ENCODE measurements around the gene DCP1A.
"Not testable (repeated sequence)": the region's sequence is repeated elsewhere in the genome, so short reads cannot be mapped to it uniquely, and the experiment has no call there.

DCP1A gene

GRCh38 chr3:53269193-53269592 is 78.2 kb downstream of the DCP1A start:
- Histone ChIP-seq H3K27ac (ENCODE audit: low read depth, low read length) (peak overlapping the region; percentile 94; the same call in 1 of the 2 replicates), H3K4me1 (ENCODE audit: control insufficient read depth, insufficient read depth, low read length) (peaks cover 33% of the 10 kb centered on the region), H3K9ac (ENCODE audit: low read length) (peak overlapping the region; percentile 79)
- not testable (repeated sequence) for H3K4me3 ChIP-seq (ENCODE audit: low read depth, low read length); H3K9me3 ChIP-seq (ENCODE audit: control insufficient read depth, insufficient read depth, low read depth, low read length); H3K27me3 ChIP-seq (ENCODE audit: control insufficient read depth, insufficient read depth, low read length); H3K36me3 ChIP-seq (ENCODE audit: control insufficient read depth, insufficient read depth, low read length)

DNA sequence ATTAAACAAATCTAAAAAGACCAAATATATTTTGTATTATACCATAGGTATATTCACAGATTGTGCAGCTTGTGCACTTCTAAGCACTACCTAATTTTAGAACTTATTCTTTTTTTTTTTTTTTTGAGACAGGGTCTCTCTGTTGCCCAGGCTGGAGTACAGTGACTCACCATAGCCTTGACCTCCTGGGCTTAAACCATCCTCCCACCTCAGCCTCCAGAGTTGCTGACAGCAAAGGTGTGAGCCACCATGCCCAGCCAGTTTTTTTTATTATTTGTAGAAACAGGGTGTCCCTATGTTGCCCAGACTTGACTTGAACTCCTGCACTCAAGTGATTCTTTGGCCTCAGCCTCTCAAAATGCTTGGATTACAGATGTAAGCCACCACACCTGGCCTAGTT is 79.6 kb downstream of the DCP1A start:
- no peak overlapping the region for H3K9ac ChIP-seq (ENCODE audit: low read length)
- no peaks in the 10 kb centered on the region for H3K36me3 ChIP-seq (ENCODE audit: control insufficient read depth, insufficient read depth, low read length)
- H3K27me3 ChIP-seq (ENCODE audit: control insufficient read depth, insufficient read depth, low read length): no peaks in the 10 kb centered on the region
- H3K27ac ChIP-seq (ENCODE audit: low read depth, low read length): no peak overlapping the region
- no peaks in the 10 kb centered on the region for H3K9me3 ChIP-seq (ENCODE audit: control insufficient read depth, insufficient read depth, low read depth, low read length)
- H3K4me3 ChIP-seq (ENCODE audit: low read depth, low read length): no peak overlapping the region
- H3K4me1 ChIP-seq (ENCODE audit: control insufficient read depth, insufficient read depth, low read length): peaks cover 29% of the 10 kb centered on the region

- no peaks in the 10 kb centered on the region for H3K36me3 ChIP-seq (ENCODE audit: control insufficient read depth, insufficient read depth, low read length)
- H3K4me3 ChIP-seq (ENCODE audit: low read depth, low read length): no peak overlapping the region
- no peak overlapping the region for H3K27ac ChIP-seq (ENCODE audit: low read depth, low read length)
- H3K9me3 ChIP-seq (ENCODE audit: control insufficient read depth, insufficient read depth, low read depth, low read length): no peaks in the 10 kb centered on the region
- H3K9ac ChIP-seq (ENCODE audit: low read length): no peak overlapping the region
- H3K27me3 ChIP-seq (ENCODE audit: control insufficient read depth, insufficient read depth, low read length): no peaks in the 10 kb centered on the region
- peaks cover 24% of the 10 kb centered on the region for H3K4me1 ChIP-seq (ENCODE audit: control insufficient read depth, insufficient read depth, low read length)
Observed at GRCh38 chr3:53264718-53265117, 82.6 kb downstream of the DCP1A start.

GRCh38 chr3:53263907-53264306 is 83.4 kb downstream of the DCP1A start:
- Histone ChIP-seq H3K27ac (ENCODE audit: low read depth, low read length) (no peak overlapping the region), H3K4me1 (ENCODE audit: control insufficient read depth, insufficient read depth, low read length) (peaks cover 29% of the 10 kb centered on the region), H3K9me3 (ENCODE audit: control insufficient read depth, insufficient read depth, low read depth, low read length) (no peaks in the 10 kb centered on the region), H3K9ac (ENCODE audit: low read length) (no peak overlapping the region), H3K27me3 (ENCODE audit: control insufficient read depth, insufficient read depth, low read length) (no peaks in the 10 kb centered on the region), H3K4me3 (ENCODE audit: low read depth, low read length) (no peak overlapping the region), H3K36me3 (ENCODE audit: control insufficient read depth, insufficient read depth, low read length) (no peaks in the 10 kb centered on the region)

- H3K4me1 ChIP-seq (ENCODE audit: control insufficient read depth, insufficient read depth, low read length): peaks cover 36% of the 10 kb centered on the region
- H3K36me3 ChIP-seq (ENCODE audit: control insufficient read depth, insufficient read depth, low read length): no peaks in the 10 kb centered on the region
- H3K9me3 ChIP-seq (ENCODE audit: control insufficient read depth, insufficient read depth, low read depth, low read length): no peaks in the 10 kb centered on the region
- H3K27me3 ChIP-seq (ENCODE audit: control insufficient read depth, insufficient read depth, low read length): no peaks in the 10 kb centered on the region
- no peak overlapping the region for H3K27ac ChIP-seq (ENCODE audit: low read depth, low read length)
- H3K4me3 ChIP-seq (ENCODE audit: low read depth, low read length): no peak overlapping the region
- H3K9ac ChIP-seq (ENCODE audit: low read length): no peak overlapping the region
Observed at GRCh38 chr3:53261712-53262111, 85.6 kb downstream of the DCP1A start.

- Histone ChIP-seq H3K27me3 (ENCODE audit: control insufficient read depth, insufficient read depth, low read length) (no peaks in the 10 kb centered on the region), H3K4me1 (ENCODE audit: control insufficient read depth, insufficient read depth, low read length) (peaks cover 30% of the 10 kb centered on the region), H3K9ac (ENCODE audit: low read length) (no peak overlapping the region), H3K9me3 (ENCODE audit: control insufficient read depth, insufficient read depth, low read depth, low read length) (no peaks in the 10 kb centered on the region), H3K4me3 (ENCODE audit: low read depth, low read length) (no peak overlapping the region), H3K36me3 (ENCODE audit: control insufficient read depth, insufficient read depth, low read length) (no peaks in the 10 kb centered on the region), H3K27ac (ENCODE audit: low read depth, low read length) (no peak overlapping the region)
Observed at GRCh38 chr3:53260286-53260785, 87.0 kb downstream of the DCP1A start.

DNA sequence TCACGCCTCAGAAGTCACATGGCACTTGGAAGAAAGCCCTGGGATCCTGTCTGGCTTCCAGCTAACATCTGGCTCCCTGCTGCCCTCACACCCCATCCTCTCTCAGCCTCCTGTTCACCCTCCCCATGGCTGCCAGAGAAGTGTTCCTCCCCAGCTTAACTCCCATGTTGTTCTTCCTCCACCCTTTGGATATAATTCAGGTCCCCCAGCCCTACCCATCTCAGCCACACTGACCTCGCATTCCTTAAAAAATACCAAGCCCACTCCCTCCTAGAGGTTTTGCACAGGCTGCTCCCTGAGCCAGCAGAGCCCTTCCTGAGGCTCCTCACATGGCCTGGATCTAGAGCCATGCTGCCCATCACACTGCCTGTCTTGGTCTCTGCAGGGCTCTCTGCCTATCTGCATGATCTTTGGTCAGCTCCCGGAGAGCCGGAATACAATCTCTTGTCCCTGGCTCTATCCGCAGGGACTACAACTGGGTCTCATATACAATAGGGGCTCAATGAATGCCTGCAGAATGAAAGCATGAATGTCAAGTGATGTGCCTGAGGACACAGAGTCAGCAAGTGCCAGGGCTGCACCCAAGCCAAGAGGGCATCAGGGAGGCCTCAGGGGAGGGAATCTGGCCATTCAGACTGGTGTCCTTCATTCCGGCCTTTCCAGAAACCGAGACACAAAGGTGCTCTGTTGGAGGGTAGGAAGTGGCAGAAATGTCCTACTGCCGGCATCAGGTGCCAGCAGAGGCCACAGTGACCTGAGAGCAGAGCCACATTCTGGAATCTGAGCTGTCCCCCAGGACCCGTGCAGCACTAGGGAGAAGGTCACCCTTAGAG is 87.7 kb downstream of the DCP1A start:
- H3K9ac ChIP-seq (ENCODE audit: low read length): peak overlapping the region; percentile 46
- H3K9me3 ChIP-seq (ENCODE audit: control insufficient read depth, insufficient read depth, low read depth, low read length): no peaks in the 10 kb centered on the region
- no peaks in the 10 kb centered on the region; the same call in 1 of the 2 replicates for H3K36me3 ChIP-seq (ENCODE audit: control insufficient read depth, insufficient read depth, low read length)
- H3K27me3 ChIP-seq (ENCODE audit: control insufficient read depth, insufficient read depth, low read length): no peaks in the 10 kb centered on the region
- peak overlapping the region; percentile 36 for H3K27ac ChIP-seq (ENCODE audit: low read depth, low read length)
- 0 out of 2 replicates have a peak overlapping the region, but pooled peaks have one; percentile 3 for H3K4me3 ChIP-seq (ENCODE audit: low read depth, low read length)
- H3K4me1 ChIP-seq (ENCODE audit: control insufficient read depth, insufficient read depth, low read length): peaks cover 23% of the 10 kb centered on the region

- no peaks in the 10 kb centered on the region for H3K27me3 ChIP-seq (ENCODE audit: control insufficient read depth, insufficient read depth, low read length)
- H3K4me1 ChIP-seq (ENCODE audit: control insufficient read depth, insufficient read depth, low read length): peaks cover 21% of the 10 kb centered on the region
- H3K27ac ChIP-seq (ENCODE audit: low read depth, low read length): peak overlapping the region; percentile 36
- H3K4me3 ChIP-seq (ENCODE audit: low read depth, low read length): 0 out of 2 replicates have a peak overlapping the region, but pooled peaks have one; percentile 3
- H3K9ac ChIP-seq (ENCODE audit: low read length): peak overlapping the region; percentile 46
- no peaks in the 10 kb centered on the region for H3K9me3 ChIP-seq (ENCODE audit: control insufficient read depth, insufficient read depth, low read depth, low read length)
- H3K36me3 ChIP-seq (ENCODE audit: control insufficient read depth, insufficient read depth, low read length): peaks cover 5% of the 10 kb centered on the region; the same call in 1 of the 2 replicates
Observed at GRCh38 chr3:53258600-53259426, 88.5 kb downstream of the DCP1A start.

DNA sequence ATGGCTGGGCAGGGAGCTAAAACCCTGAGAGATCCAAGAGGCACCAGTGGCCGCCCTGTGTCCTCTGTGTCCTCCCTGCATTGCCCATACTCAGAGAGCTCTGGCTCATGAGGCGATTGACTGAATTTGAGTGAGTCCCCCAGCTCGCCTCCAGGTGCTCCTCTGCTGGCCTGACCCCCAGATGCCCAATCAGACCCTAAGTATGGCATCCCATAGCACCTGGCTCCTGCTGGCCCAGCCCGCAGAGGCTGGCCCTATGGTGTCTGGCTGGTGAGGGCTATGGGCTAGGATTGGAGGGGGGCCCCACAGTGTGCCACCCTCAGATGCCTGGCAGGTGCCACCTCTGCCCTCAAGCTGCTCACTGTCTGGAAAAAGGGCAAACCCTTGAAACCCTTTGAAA is 89.9 kb downstream of the DCP1A start:
- Histone ChIP-seq H3K27me3 (ENCODE audit: control insufficient read depth, insufficient read depth, low read length) (no peaks in the 10 kb centered on the region), H3K4me3 (ENCODE audit: low read depth, low read length) (no peak overlapping the region), H3K27ac (ENCODE audit: low read depth, low read length) (no peak overlapping the region), H3K9ac (ENCODE audit: low read length) (no peak overlapping the region), H3K4me1 (ENCODE audit: control insufficient read depth, insufficient read depth, low read length) (peaks cover 28% of the 10 kb centered on the region), H3K9me3 (ENCODE audit: control insufficient read depth, insufficient read depth, low read depth, low read length) (no peaks in the 10 kb centered on the region), H3K36me3 (ENCODE audit: control insufficient read depth, insufficient read depth, low read length) (peaks cover 7% of the 10 kb centered on the region; the same call in 1 of the 2 replicates)

DNA sequence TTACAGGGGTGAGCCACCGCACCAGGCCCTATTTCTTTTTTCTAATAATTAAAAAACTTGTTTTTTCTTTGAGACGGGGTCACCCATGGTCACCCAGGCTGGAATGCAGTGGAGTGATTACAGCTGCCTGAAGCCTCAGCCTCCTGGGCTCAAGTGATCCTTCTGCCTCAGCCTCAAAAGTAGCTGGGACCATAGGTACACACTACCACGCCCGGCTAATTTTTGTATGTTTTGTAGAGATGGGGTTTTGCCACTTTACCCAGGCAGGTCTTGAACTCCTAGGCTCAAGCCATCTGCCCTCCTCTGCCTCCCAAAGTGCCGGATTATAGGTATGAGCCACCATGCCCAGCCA is 90.7 kb downstream of the DCP1A start:
- H3K9ac ChIP-seq (ENCODE audit: low read length): no peak overlapping the region
- H3K27ac ChIP-seq (ENCODE audit: low read depth, low read length): no peak overlapping the region
- peaks cover 7% of the 10 kb centered on the region; the same call in 1 of the 2 replicates for H3K36me3 ChIP-seq (ENCODE audit: control insufficient read depth, insufficient read depth, low read length)
- H3K4me1 ChIP-seq (ENCODE audit: control insufficient read depth, insufficient read depth, low read length): peaks cover 35% of the 10 kb centered on the region
- H3K9me3 ChIP-seq (ENCODE audit: control insufficient read depth, insufficient read depth, low read depth, low read length): no peaks in the 10 kb centered on the region
- no peak overlapping the region for H3K4me3 ChIP-seq (ENCODE audit: low read depth, low read length)
- H3K27me3 ChIP-seq (ENCODE audit: control insufficient read depth, insufficient read depth, low read length): no peaks in the 10 kb centered on the region

All from HUES6 (cell line).